Ishikawa (cell line): Measurements from ENCODE around the gene UTS2B.

Experiments used
- CEBPB ChIP-seq: IDR thresholded peaks from 2 replicates; pipeline ENCODE4 v1.6.1; 2012
- CREB1 ChIP-seq: IDR thresholded peaks from 2 replicates; pipeline ENCODE4 v1.6.1; 2012; ENCODE audit warnings: low read depth
- EGR1 ChIP-seq: IDR thresholded peaks from 2 replicates; pipeline ENCODE4 v1.6.1; 2012
- EP300 ChIP-seq: IDR thresholded peaks from 2 replicates; pipeline ENCODE4 v1.6.1; 2012; ENCODE audit warnings: borderline replicate concordance
- FOXM1 ChIP-seq: IDR thresholded peaks from 2 replicates; pipeline ENCODE4 v1.6.1; 2012; ENCODE audit warnings: low read depth, borderline replicate concordance
- MAX ChIP-seq: IDR thresholded peaks from 2 replicates; pipeline ENCODE4 v1.6.1; 2012
- NFIC ChIP-seq: IDR thresholded peaks from 2 replicates; pipeline ENCODE4 v1.6.1; 2012
- RAD21 ChIP-seq: IDR thresholded peaks from 2 replicates; pipeline ENCODE4 v1.6.1; 2012; ENCODE audit warnings: low read depth
- REST ChIP-seq: IDR thresholded peaks from 2 replicates; pipeline ENCODE4 v1.6.1; 2012; ENCODE audit warnings: low read depth, mild to moderate bottlenecking
- TAF1 ChIP-seq: IDR thresholded peaks from 2 replicates; pipeline ENCODE4 v1.6.1; 2012; ENCODE audit warnings: low read depth, mild to moderate bottlenecking
- TCF12 ChIP-seq: IDR thresholded peaks from 2 replicates; pipeline ENCODE4 v1.6.1; 2012; ENCODE audit warnings: low read depth
- TEAD4 ChIP-seq: IDR thresholded peaks from 2 replicates; pipeline ENCODE4 v1.6.1; 2012
- USF1 ChIP-seq: IDR thresholded peaks from 2 replicates; pipeline ENCODE4 v1.6.1; 2012
- YY1 ChIP-seq: IDR thresholded peaks from 2 replicates; pipeline ENCODE4 v1.6.1; 2012; ENCODE audit warnings: low read depth
- ZBTB7A ChIP-seq: IDR thresholded peaks from 2 replicates; pipeline ENCODE4 v1.6.1; 2012; ENCODE audit warnings: low read depth

UTS2B gene

GRCh38 chr3:191256405-191256804, 73.9 kb downstream of the UTS2B start:
- TF ChIP-seq TCF12 (no peak), EP300 (no peak)

GRCh38 chr3:191255156-191255555, 75.2 kb downstream of the UTS2B start:
- no peak for TF ChIP-seq REST
- TF ChIP-seq USF1 = no peak
- TF ChIP-seq CREB1 = no peak
- TF ChIP-seq MAX = no peak
- no peak for TF ChIP-seq CEBPB
- TF ChIP-seq ZBTB7A = no peak
- no peak for TF ChIP-seq RAD21
- TF ChIP-seq FOXM1 = no peak
- no peak for TF ChIP-seq NFIC
- TF ChIP-seq EGR1 = no peak
- TF ChIP-seq TAF1 = no peak
- no peak for TF ChIP-seq TEAD4
- no peak for TF ChIP-seq EP300
- TF ChIP-seq YY1 = no peak
- TF ChIP-seq TCF12 = no peak

GRCh38 chr3:191254098-191254873, 76.0 kb downstream of the UTS2B start:
- TF ChIP-seq USF1 (no peak), CREB1 (no peak), NFIC (no peak), EGR1 (no peak)

GRCh38 chr3:191253089-191253799, 77.1 kb downstream of the UTS2B start:
- no peak for TF ChIP-seq TCF12
- no peak for TF ChIP-seq FOXM1
- TF ChIP-seq REST = no peak
- TF ChIP-seq CREB1 = no peak
- TF ChIP-seq EGR1 = no peak
- TF ChIP-seq MAX = no peak
- TF ChIP-seq EP300 = no peak
- no peak for TF ChIP-seq RAD21
- TF ChIP-seq YY1 = no peak
- TF ChIP-seq TAF1 = no peak
- TF ChIP-seq USF1 = no peak
- no peak for TF ChIP-seq TEAD4
- TF ChIP-seq CEBPB = no peak

GRCh38 chr3:191246630-191247029, 83.7 kb downstream of the UTS2B start:
- TF ChIP-seq YY1 = no peak
- no peak for TF ChIP-seq EP300
- TF ChIP-seq TAF1 = no peak
- no peak for TF ChIP-seq CREB1
